BJ (cell line): ENCODE results near the gene BEND7. TPM values are rescaled to one million over a fixed set of nuclear protein-coding genes. Genes with fewer than 3 reads are reported as not detected.

Experiments
- CTCF ChIA-PET: fragments of 350-600 bp; formaldehyde crosslinking; extraction: SDS; loops from one replicate; lab custom pipeline; 2021; ENCODE audit warnings: antibody characterized with exemption, inconsistent platforms; lab: Yijun Ruan, JAX
- POLR2A ChIA-PET: fragments of 300-600 bp; sonication (Branson Sonifier 250); formaldehyde crosslinking; extraction: SDS; loops from one replicate; lab custom pipeline; 2021; ENCODE audit warnings: antibody characterized with exemption; lab: Charles Lee
- DNase-seq: peaks from one replicate; pipeline ENCODE4 v3.0.0-alpha.2; 2011; ENCODE audit warnings: low read depth
- H3K27me3 ChIP-seq: 2 replicates; pipeline ENCODE4 v1.6.0; 2011; ENCODE audit warnings: low read length; ENCODE audit not compliant: control insufficient read depth, insufficient read depth
- H3K36me3 ChIP-seq: 2 replicates; pipeline ENCODE4 v1.5.1; 2011; ENCODE audit warnings: low read length; ENCODE audit not compliant: control insufficient read depth, insufficient read depth
- H3K4me3 ChIP-seq: 2 replicates; pipeline ENCODE4 v1.5.1; 2011; ENCODE audit warnings: low read depth, mild to moderate bottlenecking, control low read depth, low read length
- CTCF ChIP-seq: IDR thresholded peaks from 2 replicates; pipeline ENCODE4 v1.5.1; 2011; ENCODE audit warnings: low read depth, mild to moderate bottlenecking, control low read depth, inconsistent platforms, low read length, moderate library complexity; ENCODE audit not compliant: insufficient read depth
- polyA plus RNA-seq: library from polyadenylated mRNA; depleted of rRNA; stranded (reverse); fragments of >200 nt; gene quantifications from 2 replicates; pipeline ENCODE4 v1.2.3, GENCODE V29; 2011

Gene BEND7
- polyA plus RNA-seq, 1 experiment = 4.5 TPM

DNA sequence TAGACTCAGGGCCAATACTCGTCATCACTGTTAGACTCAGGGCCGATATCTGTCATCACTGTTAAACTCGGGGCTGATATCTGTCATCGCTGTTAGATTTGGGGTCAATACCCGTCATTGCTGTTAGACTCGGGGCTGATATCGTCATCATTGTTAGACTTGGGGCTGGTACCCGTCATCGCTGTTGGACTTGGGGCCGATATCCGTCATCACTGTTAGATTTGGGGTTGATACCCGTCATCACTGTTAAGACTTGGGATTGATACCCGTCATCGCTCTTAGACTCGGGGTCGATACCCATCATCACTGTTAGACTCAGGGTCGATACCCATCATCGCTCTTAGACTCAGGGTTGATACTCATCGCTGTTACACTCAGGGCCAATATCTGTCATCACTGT is 56.5 kb downstream of the BEND7 start:
- ChIA-PET CTCF (no interaction called here), POLR2A (no interaction called here)
- no peak overlapping the region for H3K4me3 ChIP-seq
- no peak for TF ChIP-seq CTCF
- no peaks in the 10 kb centered on the region for H3K27me3 ChIP-seq
- no peak for DNase-seq
- no peaks in the 10 kb centered on the region for H3K36me3 ChIP-seq

GRCh38 chr10:13470270-13470669 is 58.5 kb downstream of the BEND7 start:
- POLR2A ChIA-PET = interaction anchor here (0.6 kb wide), 1 partner anchor 47 kb away, joined by 3 read pairs; no protein-coding TSS in a partner anchor
- TF ChIP-seq CTCF = no peak
- CTCF ChIA-PET = no interaction called here
- H3K27me3 ChIP-seq = no peaks in the 10 kb centered on the region
- no peak overlapping the region for H3K4me3 ChIP-seq
- H3K36me3 ChIP-seq = no peaks in the 10 kb centered on the region
- DNase-seq = no peak

DNA sequence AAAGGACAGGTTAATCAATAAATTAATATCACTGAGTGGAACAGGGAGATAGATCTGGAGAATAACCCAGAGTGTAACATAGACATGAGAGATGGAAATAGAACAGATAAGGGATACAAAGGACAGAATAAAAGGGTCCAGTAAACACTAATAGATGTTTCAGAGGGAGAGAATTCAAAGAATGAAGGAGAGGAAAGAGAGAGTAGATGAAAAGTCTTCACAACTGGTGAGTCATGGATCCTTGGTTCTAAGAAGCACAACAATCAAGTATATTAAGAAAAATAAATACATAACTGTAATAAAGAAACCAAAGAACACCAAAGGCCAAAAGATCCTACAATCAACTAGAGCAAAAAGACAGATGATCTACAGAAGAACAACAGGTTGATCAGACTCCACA is 66.3 kb downstream of the BEND7 start:
- TF ChIP-seq CTCF = no peak
- H3K4me3 ChIP-seq = no peak overlapping the region
- POLR2A ChIA-PET = no interaction called here
- no peak for DNase-seq
- CTCF ChIA-PET = no interaction called here
- no peaks in the 10 kb centered on the region for H3K27me3 ChIP-seq
- H3K36me3 ChIP-seq = no peaks in the 10 kb centered on the region

DNA sequence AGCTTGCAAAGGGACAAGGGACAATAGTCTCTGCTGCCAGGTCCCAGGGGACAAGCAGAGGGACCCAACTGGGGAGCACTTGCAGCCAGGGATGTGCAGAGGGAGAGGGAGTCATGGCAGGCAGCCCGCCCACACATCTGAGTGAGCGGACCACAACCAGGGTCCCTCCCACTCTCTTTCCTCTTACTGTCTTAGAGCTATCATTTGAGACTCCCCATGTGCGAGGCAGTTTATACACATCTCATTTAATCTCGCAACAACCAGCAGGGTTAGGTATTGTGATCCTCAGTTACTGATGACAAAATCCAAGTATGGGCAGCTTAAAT is 70.2 kb downstream of the BEND7 start:
- H3K36me3 ChIP-seq = no peaks in the 10 kb centered on the region
- no peak for TF ChIP-seq CTCF
- no peak for DNase-seq
- CTCF ChIA-PET = interaction anchor here (2.0 kb wide), 1 partner anchor 18 kb away, joined by 6 read pairs; no protein-coding TSS in a partner anchor
- H3K27me3 ChIP-seq = no peaks in the 10 kb centered on the region
- no peak overlapping the region for H3K4me3 ChIP-seq
- POLR2A ChIA-PET = no interaction called here

DNA sequence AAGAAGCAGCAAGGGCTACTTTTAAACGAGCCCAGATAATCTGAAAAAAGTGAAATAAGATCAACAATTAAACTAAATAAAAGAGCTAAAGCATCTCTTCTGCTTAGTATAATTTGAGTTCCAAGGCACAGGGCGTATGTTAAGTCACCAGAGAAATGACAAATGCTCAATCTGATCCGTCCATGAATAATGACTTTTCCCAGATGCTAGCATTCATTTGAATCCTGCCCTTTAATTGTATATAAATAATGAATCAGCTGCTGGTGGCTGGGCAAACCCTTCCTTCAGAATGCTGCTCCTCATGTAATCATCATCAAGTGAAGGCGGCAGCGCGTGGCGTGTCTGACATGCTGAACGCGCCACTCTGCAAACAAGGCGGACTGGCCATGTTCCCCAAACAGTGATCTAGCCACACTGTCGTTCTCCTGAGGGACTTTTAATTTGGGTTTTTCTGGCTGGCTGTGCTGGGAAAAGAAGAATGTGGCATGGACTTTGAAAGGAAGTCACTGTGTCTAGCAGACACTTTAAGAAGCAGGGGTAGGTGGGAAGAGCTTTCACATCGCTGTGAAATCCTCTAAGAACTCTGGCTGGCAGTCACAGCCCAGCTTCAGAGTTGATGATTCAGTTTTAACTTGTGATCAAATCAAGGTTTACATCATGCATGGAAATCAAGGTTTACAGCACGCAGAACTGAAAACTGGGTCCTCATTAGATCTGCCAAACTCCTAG is 70.7 kb downstream of the BEND7 start:
- no peak for DNase-seq
- ChIA-PET CTCF (interaction anchor here (2.0 kb wide), 1 partner anchor 18 kb away, joined by 6 read pairs; no protein-coding TSS in a partner anchor), POLR2A (no interaction called here)
- Histone ChIP-seq H3K4me3 (no peak overlapping the region), H3K36me3 (no peaks in the 10 kb centered on the region), H3K27me3 (no peaks in the 10 kb centered on the region)
- TF ChIP-seq CTCF = no peak
